Measurements from ENCODE around the gene RPN2.

Gene RPN2

GRCh38 chr20:37247547-37247946 lies 68.4 kb downstream of the RPN2 start:
- H3K27ac ChIP-seq (ENCODE audit: low read depth, low read length), result no peak overlapping the region
- no peaks in the 10 kb centered on the region for H3K27me3 ChIP-seq (ENCODE audit: control insufficient read depth in 5 of 5, insufficient read depth in 4 of 5, low read length in 5 of 5)
- no peaks in the 10 kb centered on the region for H3K9me3 ChIP-seq (ENCODE audit: control insufficient read depth in 5 of 5, low read length in 5 of 5)
- H3K4me3 ChIP-seq (ENCODE audit: low read depth in 1 of 5, low read length in 5 of 5), result no peak overlapping the region
- H3K36me3 ChIP-seq (ENCODE audit: control insufficient read depth in 5 of 5, insufficient read depth in 5 of 5, low read length in 5 of 5), result peaks cover 0 to 15% (median 9%) of the 10 kb centered on the region in 5 donors
- no peak overlapping the region for H3K9ac ChIP-seq (ENCODE audit: low read length in 5 of 5)
- H3K4me1 ChIP-seq (ENCODE audit: control insufficient read depth in 5 of 5, insufficient read depth in 5 of 5, low read length in 5 of 5), result peaks cover 0 to 12% (median 9%) of the 10 kb centered on the region in 5 donors

GRCh38 chr20:37249304-37249703 lies 70.2 kb downstream of the RPN2 start:
- no peak overlapping the region for H3K4me3 ChIP-seq (ENCODE audit: low read depth in 1 of 5, low read length in 5 of 5)
- peaks cover 0 to 2% (median 0%) of the 10 kb centered on the region in 5 donors for H3K36me3 ChIP-seq (ENCODE audit: control insufficient read depth in 5 of 5, insufficient read depth in 5 of 5, low read length in 5 of 5)
- peaks cover 0 to 4% (median 3%) of the 10 kb centered on the region in 5 donors for H3K27me3 ChIP-seq (ENCODE audit: control insufficient read depth in 5 of 5, insufficient read depth in 4 of 5, low read length in 5 of 5)
- H3K9ac ChIP-seq (ENCODE audit: low read length in 5 of 5), result no peak overlapping the region
- no peaks in the 10 kb centered on the region for H3K4me1 ChIP-seq (ENCODE audit: control insufficient read depth in 5 of 5, insufficient read depth in 5 of 5, low read length in 5 of 5)
- H3K9me3 ChIP-seq (ENCODE audit: control insufficient read depth in 5 of 5, low read length in 5 of 5), result peaks cover 0 to 4% (median 2%) of the 10 kb centered on the region in 5 donors
- no peak overlapping the region for H3K27ac ChIP-seq (ENCODE audit: low read depth, low read length)

- H3K27ac ChIP-seq (ENCODE audit: low read depth, low read length), result no peak overlapping the region
- H3K36me3 ChIP-seq (ENCODE audit: control insufficient read depth in 5 of 5, insufficient read depth in 5 of 5, low read length in 5 of 5), result no peaks in the 10 kb centered on the region
- H3K4me1 ChIP-seq (ENCODE audit: control insufficient read depth in 5 of 5, insufficient read depth in 5 of 5, low read length in 5 of 5), result no peaks in the 10 kb centered on the region
- H3K4me3 ChIP-seq (ENCODE audit: low read depth in 1 of 5, low read length in 5 of 5), result no peak overlapping the region
- H3K9ac ChIP-seq (ENCODE audit: low read length in 5 of 5), result no peak overlapping the region
- H3K27me3 ChIP-seq (ENCODE audit: control insufficient read depth in 5 of 5, insufficient read depth in 4 of 5, low read length in 5 of 5), result peaks cover 0 to 11% (median 8%) of the 10 kb centered on the region in 5 donors
- H3K9me3 ChIP-seq (ENCODE audit: control insufficient read depth in 5 of 5, low read length in 5 of 5), result peaks cover 0 to 8% (median 5%) of the 10 kb centered on the region in 5 donors
Observed at GRCh38 chr20:37251825-37252477, 72.8 kb downstream of the RPN2 start.

GRCh38 chr20:37253087-37253486 lies 74.0 kb downstream of the RPN2 start:
- Histone ChIP-seq H3K27ac (ENCODE audit: low read depth, low read length) (no peak overlapping the region), H3K9me3 (ENCODE audit: control insufficient read depth in 5 of 5, low read length in 5 of 5) (peaks cover 0 to 8% (median 5%) of the 10 kb centered on the region in 5 donors), H3K36me3 (ENCODE audit: control insufficient read depth in 5 of 5, insufficient read depth in 5 of 5, low read length in 5 of 5) (no peaks in the 10 kb centered on the region), H3K4me1 (ENCODE audit: control insufficient read depth in 5 of 5, insufficient read depth in 5 of 5, low read length in 5 of 5) (no peaks in the 10 kb centered on the region), H3K4me3 (ENCODE audit: low read depth in 1 of 5, low read length in 5 of 5) (no peak overlapping the region), H3K9ac (ENCODE audit: low read length in 5 of 5) (no peak overlapping the region), H3K27me3 (ENCODE audit: control insufficient read depth in 5 of 5, insufficient read depth in 4 of 5, low read length in 5 of 5) (peaks cover 0 to 16% (median 12%) of the 10 kb centered on the region in 5 donors)

GRCh38 chr20:37254114-37254878 lies 75.2 kb downstream of the RPN2 start:
- H3K27me3 ChIP-seq (ENCODE audit: control insufficient read depth in 5 of 5, insufficient read depth in 4 of 5, low read length in 5 of 5), result peaks cover 0 to 19% (median 17%) of the 10 kb centered on the region in 5 donors
- H3K4me1 ChIP-seq (ENCODE audit: control insufficient read depth in 5 of 5, insufficient read depth in 5 of 5, low read length in 5 of 5), result no peaks in the 10 kb centered on the region
- no peak overlapping the region for H3K27ac ChIP-seq (ENCODE audit: low read depth, low read length)
- peaks cover 0 to 8% (median 5%) of the 10 kb centered on the region in 5 donors for H3K9me3 ChIP-seq (ENCODE audit: control insufficient read depth in 5 of 5, low read length in 5 of 5)
- H3K9ac ChIP-seq (ENCODE audit: low read length in 5 of 5), result no peak overlapping the region
- H3K4me3 ChIP-seq (ENCODE audit: low read depth in 1 of 5, low read length in 5 of 5), result no peak overlapping the region
- no peaks in the 10 kb centered on the region for H3K36me3 ChIP-seq (ENCODE audit: control insufficient read depth in 5 of 5, insufficient read depth in 5 of 5, low read length in 5 of 5)

- H3K27ac ChIP-seq (ENCODE audit: low read depth, low read length), result no peak overlapping the region
- H3K36me3 ChIP-seq (ENCODE audit: control insufficient read depth in 5 of 5, insufficient read depth in 5 of 5, low read length in 5 of 5), result no peaks in the 10 kb centered on the region
- peaks cover 7 to 28% (median 21%) of the 10 kb centered on the region in 5 donors for H3K27me3 ChIP-seq (ENCODE audit: control insufficient read depth in 5 of 5, insufficient read depth in 4 of 5, low read length in 5 of 5)
- peaks cover 0 to 8% (median 5%) of the 10 kb centered on the region in 5 donors for H3K9me3 ChIP-seq (ENCODE audit: control insufficient read depth in 5 of 5, low read length in 5 of 5)
- H3K9ac ChIP-seq (ENCODE audit: low read length in 5 of 5), result no peak overlapping the region
- H3K4me1 ChIP-seq (ENCODE audit: control insufficient read depth in 5 of 5, insufficient read depth in 5 of 5, low read length in 5 of 5), result no peaks in the 10 kb centered on the region
- no peak overlapping the region for H3K4me3 ChIP-seq (ENCODE audit: low read depth in 1 of 5, low read length in 5 of 5)
Observed at GRCh38 chr20:37256286-37256685, 77.2 kb downstream of the RPN2 start.

- Histone ChIP-seq H3K27me3 (ENCODE audit: control insufficient read depth in 5 of 5, insufficient read depth in 4 of 5, low read length in 5 of 5) (peaks cover 7 to 36% (median 22%) of the 10 kb centered on the region in 5 donors), H3K4me1 (ENCODE audit: control insufficient read depth in 5 of 5, insufficient read depth in 5 of 5, low read length in 5 of 5) (no peaks in the 10 kb centered on the region), H3K9ac (ENCODE audit: low read length in 5 of 5) (no peak overlapping the region), H3K27ac (ENCODE audit: low read depth, low read length) (no peak overlapping the region), H3K36me3 (ENCODE audit: control insufficient read depth in 5 of 5, insufficient read depth in 5 of 5, low read length in 5 of 5) (no peaks in the 10 kb centered on the region), H3K4me3 (ENCODE audit: low read depth in 1 of 5, low read length in 5 of 5) (no peak overlapping the region), H3K9me3 (ENCODE audit: control insufficient read depth in 5 of 5, low read length in 5 of 5) (peaks cover 0 to 8% (median 5%) of the 10 kb centered on the region in 5 donors)
Observed at GRCh38 chr20:37257530-37257929, 78.4 kb downstream of the RPN2 start.

GRCh38 chr20:37257988-37258387 lies 78.9 kb downstream of the RPN2 start:
- Histone ChIP-seq H3K27ac (ENCODE audit: low read depth, low read length) (no peak overlapping the region), H3K27me3 (ENCODE audit: control insufficient read depth in 5 of 5, insufficient read depth in 4 of 5, low read length in 5 of 5) (peaks cover 7 to 37% (median 22%) of the 10 kb centered on the region in 5 donors), H3K4me3 (ENCODE audit: low read depth in 1 of 5, low read length in 5 of 5) (no peak overlapping the region)

GRCh38 chr20:37259031-37259430 lies 79.9 kb downstream of the RPN2 start:
- H3K27ac ChIP-seq (ENCODE audit: low read depth, low read length), result no peak overlapping the region
- no peak overlapping the region for H3K4me3 ChIP-seq (ENCODE audit: low read depth in 1 of 5, low read length in 5 of 5)
- H3K4me1 ChIP-seq (ENCODE audit: control insufficient read depth in 5 of 5, insufficient read depth in 5 of 5, low read length in 5 of 5), result no peaks in the 10 kb centered on the region
- no peak overlapping the region for H3K9ac ChIP-seq (ENCODE audit: low read length in 5 of 5)
- peaks cover 0 to 7% (median 5%) of the 10 kb centered on the region in 5 donors for H3K9me3 ChIP-seq (ENCODE audit: control insufficient read depth in 5 of 5, low read length in 5 of 5)
- H3K36me3 ChIP-seq (ENCODE audit: control insufficient read depth in 5 of 5, insufficient read depth in 5 of 5, low read length in 5 of 5), result no peaks in the 10 kb centered on the region
- H3K27me3 ChIP-seq (ENCODE audit: control insufficient read depth in 5 of 5, insufficient read depth in 4 of 5, low read length in 5 of 5), result peaks cover 7 to 37% (median 18%) of the 10 kb centered on the region in 5 donors

More at GRCh38 chr20:37257988-37258387, 78.9 kb downstream of the RPN2 start:
- H3K4me1 ChIP-seq (ENCODE audit: control insufficient read depth in 5 of 5, insufficient read depth in 5 of 5, low read length in 5 of 5), result no peaks in the 10 kb centered on the region
- H3K9ac ChIP-seq (ENCODE audit: low read length in 5 of 5), result no peak overlapping the region
- H3K36me3 ChIP-seq (ENCODE audit: control insufficient read depth in 5 of 5, insufficient read depth in 5 of 5, low read length in 5 of 5), result no peaks in the 10 kb centered on the region
- H3K9me3 ChIP-seq (ENCODE audit: control insufficient read depth in 5 of 5, low read length in 5 of 5), result peaks cover 0 to 8% (median 5%) of the 10 kb centered on the region in 5 donors

- H3K4me3 ChIP-seq (ENCODE audit: low read depth in 1 of 5, low read length in 5 of 5), result no peak overlapping the region
- H3K27ac ChIP-seq (ENCODE audit: low read depth, low read length), result no peak overlapping the region
- H3K27me3 ChIP-seq (ENCODE audit: control insufficient read depth in 5 of 5, insufficient read depth in 4 of 5, low read length in 5 of 5), result peaks cover 7 to 37% (median 18%) of the 10 kb centered on the region in 5 donors
Observed at GRCh38 chr20:37259865-37260264, 80.7 kb downstream of the RPN2 start.

More at GRCh38 chr20:37259865-37260264, 80.7 kb downstream of the RPN2 start:
- Histone ChIP-seq H3K9me3 (ENCODE audit: control insufficient read depth in 5 of 5, low read length in 5 of 5) (no peaks in the 10 kb centered on the region), H3K36me3 (ENCODE audit: control insufficient read depth in 5 of 5, insufficient read depth in 5 of 5, low read length in 5 of 5) (no peaks in the 10 kb centered on the region), H3K4me1 (ENCODE audit: control insufficient read depth in 5 of 5, insufficient read depth in 5 of 5, low read length in 5 of 5) (no peaks in the 10 kb centered on the region), H3K9ac (ENCODE audit: low read length in 5 of 5) (no peak overlapping the region)
